GM19035 (cell line): Measurements from ENCODE around the gene AFF1.
A peak's percentile ranks its signal among the peaks of the same experiment; 100 is the strongest.
"Not testable (repeated sequence)": the region's sequence is repeated elsewhere in the genome, so short reads cannot be mapped to it uniquely, and the experiment has no call there.

ENCODE experiments used
- ATAC-seq: cut with Tn5 transposase; IDR thresholded peaks from one replicate; pipeline ENCODE4 v1.9.1; 2021; ENCODE audit not compliant: unreplicated experiment

The AFF1 gene

DNA sequence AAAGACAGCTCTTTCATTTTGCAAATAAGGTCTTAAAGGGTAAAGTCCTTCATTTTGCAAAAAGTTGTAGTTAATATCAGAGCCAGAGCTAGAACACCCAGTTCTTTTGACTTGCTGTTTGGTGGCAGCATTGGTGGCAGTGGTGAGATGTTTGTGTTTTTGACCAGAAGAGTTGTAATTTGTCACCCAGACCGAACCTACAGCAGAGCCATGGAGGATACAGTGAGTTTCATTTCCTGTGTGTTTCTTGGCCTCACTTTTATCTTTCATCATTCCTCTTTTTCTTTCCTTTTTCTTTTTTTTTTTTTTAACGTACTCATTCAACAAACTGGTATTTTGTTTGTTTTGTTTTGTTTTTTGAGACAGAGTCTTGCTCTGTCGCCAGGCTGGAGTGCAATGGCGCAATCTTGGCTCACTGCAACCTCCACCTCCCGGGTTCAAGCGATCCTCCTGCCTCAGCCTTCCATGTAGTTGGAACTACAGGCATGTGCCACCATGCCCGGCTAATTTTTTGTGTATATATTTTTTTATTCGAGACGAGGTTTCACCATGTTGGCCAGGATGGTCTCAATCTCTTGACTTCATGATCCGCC is 116.4 kb downstream of the AFF1 start:
- no peak for ATAC-seq

DNA sequence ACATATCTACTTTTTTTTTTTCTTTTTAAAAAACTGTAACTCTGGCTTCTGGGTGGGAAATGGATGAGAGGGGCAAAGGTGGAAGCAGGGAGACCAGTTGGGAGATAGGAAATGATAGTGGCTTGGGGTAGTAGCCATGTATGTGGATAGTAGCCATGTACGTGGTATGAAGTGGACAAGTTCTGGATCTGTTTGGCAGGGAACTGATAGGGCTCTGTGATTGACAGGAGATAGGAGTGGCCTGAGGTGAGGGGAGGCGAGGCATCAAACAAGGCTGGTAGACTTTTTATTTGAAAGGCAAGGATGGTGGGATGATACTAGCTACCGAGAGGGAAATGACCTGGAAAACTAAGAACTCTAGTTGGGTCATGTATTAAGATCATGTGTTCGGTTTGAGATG is 117.8 kb downstream of the AFF1 start:
- ATAC-seq, result no peak

GRCh38 chr4:87053176-87053658 is 118.4 kb downstream of the AFF1 start:
- no peak for ATAC-seq

GRCh38 chr4:87053802-87054767 is 119.3 kb downstream of the AFF1 start:
- ATAC-seq, result no peak

GRCh38 chr4:87054900-87055299 is 120.1 kb downstream of the AFF1 start:
- no peak for ATAC-seq

GRCh38 chr4:87055311-87055710 is 120.5 kb downstream of the AFF1 start:
- no peak for ATAC-seq

GRCh38 chr4:87056881-87057280 is 122.1 kb downstream of the AFF1 start:
- no peak for ATAC-seq

GRCh38 chr4:87057835-87058355 is 123.1 kb downstream of the AFF1 start:
- no peak for ATAC-seq

DNA sequence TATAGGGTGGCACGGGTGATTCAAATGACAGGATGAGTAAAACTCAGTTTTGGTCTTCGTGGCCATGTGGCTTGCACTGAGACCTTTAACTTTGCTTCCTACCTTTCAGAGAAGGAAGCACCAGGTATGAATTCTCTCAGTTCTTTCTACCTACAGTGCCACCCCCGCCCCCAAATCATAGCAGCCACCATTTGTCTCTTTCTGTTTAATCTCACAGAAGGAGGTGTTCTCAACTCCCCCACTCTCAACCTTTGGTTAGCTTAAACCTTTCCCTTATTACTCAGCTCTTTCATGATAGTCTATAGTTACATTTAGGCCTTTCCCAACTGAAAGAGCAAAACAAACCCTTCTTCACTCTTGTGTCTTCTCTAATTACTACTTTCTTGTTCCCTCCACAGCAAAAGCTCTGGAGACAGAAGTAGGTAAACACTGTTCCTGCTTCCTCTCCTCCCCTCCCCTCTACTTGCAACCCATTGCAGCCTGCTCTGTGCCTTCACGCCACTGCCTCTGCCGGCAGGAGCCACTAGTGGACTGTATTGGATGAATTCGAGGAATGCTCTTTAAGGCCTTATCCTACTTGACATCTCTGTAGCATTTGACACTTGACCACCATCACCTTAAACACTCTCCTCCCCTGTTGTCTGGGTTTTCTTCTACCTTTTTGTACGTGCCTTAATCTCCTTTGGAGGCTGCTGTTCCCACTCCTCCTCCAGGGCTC is 123.7 kb downstream of the AFF1 start:
- ATAC-seq, result no peak

DNA sequence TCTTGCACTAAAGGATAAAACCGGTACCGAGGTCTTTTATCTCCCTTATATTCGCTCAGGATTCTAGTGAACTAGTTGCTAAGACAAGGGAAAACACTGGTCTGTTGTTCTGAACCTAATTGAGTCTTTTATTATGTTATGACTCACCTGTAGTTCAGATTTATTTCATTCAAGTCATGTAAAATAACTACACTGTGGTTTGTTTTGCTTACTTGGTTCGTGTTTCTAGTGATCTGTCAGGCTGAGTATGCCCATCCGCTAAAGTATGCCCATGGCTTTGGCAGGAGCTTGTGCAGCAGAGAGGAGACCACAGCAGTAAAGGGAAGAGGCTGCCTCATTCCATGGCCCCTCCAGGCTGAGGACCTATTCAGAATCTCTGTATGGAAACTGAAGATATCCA is 126.1 kb downstream of the AFF1 start:
- ATAC-seq, result no peak

GRCh38 chr4:87065021-87065420 is 130.2 kb downstream of the AFF1 start:
- no peak for ATAC-seq

DNA sequence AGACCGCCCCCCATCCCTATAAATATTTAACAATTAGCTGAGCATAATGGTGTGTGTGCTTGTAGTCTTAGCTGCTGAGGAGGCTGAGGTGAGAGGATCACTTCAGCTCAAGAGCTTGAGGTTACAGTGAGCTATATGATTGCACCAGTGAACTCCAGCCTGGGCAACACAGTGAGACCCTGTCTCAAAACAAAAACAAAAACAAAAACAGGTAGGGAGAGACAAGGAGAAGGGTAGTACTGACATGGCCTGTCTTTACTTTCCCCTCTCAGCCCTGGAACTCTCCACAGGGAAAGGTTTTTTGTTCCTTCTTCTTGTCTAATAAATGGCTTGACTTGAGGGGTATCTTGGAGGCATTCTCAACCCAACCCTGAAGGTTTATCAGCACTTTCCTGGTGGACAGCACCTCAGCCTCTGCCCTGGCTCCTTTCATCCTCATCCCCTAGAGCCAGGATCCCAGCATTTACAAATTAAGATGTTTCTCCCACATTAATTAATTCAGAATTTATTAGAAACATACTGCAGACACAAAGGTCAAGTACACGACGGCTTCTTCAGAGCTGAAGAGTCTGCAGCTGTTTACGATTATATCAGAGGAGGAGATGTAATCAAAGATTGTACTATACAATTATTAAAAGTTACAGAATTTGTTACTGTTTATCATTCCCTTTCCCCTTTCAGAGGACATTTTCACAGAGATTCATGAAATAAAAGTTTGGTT is 131.8 kb downstream of the AFF1 start:
- no peak for ATAC-seq

- no peak for ATAC-seq
Measured at GRCh38 chr4:87067124-87067885, 132.5 kb downstream of the AFF1 start.

- no peak for ATAC-seq
Measured at GRCh38 chr4:87068583-87069021, 133.8 kb downstream of the AFF1 start.

- no peak for ATAC-seq
Measured at GRCh38 chr4:87069037-87069742, 134.4 kb downstream of the AFF1 start.

GRCh38 chr4:87071401-87071800 is 136.6 kb downstream of the AFF1 start:
- no peak for ATAC-seq

DNA sequence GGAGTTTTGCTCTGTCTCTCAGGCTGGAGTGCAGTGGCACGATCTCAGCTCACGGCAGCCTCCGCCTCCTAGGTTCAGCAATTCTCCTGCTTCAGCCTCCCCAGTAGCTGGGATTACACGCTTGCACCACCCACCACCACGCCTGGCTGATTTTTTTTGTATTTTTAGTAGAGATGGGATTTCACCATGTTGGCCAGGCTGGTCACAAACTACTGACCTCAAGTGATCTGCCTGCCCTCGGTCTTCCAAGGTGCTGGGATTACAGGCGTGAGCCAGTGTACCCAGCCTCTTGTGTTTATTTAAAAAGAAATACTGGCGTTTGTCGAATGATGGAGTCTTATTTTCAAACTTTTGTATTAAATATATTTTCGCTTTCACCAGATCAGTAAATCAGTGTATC is 137.7 kb downstream of the AFF1 start:
- not testable (repeated sequence) for ATAC-seq

DNA sequence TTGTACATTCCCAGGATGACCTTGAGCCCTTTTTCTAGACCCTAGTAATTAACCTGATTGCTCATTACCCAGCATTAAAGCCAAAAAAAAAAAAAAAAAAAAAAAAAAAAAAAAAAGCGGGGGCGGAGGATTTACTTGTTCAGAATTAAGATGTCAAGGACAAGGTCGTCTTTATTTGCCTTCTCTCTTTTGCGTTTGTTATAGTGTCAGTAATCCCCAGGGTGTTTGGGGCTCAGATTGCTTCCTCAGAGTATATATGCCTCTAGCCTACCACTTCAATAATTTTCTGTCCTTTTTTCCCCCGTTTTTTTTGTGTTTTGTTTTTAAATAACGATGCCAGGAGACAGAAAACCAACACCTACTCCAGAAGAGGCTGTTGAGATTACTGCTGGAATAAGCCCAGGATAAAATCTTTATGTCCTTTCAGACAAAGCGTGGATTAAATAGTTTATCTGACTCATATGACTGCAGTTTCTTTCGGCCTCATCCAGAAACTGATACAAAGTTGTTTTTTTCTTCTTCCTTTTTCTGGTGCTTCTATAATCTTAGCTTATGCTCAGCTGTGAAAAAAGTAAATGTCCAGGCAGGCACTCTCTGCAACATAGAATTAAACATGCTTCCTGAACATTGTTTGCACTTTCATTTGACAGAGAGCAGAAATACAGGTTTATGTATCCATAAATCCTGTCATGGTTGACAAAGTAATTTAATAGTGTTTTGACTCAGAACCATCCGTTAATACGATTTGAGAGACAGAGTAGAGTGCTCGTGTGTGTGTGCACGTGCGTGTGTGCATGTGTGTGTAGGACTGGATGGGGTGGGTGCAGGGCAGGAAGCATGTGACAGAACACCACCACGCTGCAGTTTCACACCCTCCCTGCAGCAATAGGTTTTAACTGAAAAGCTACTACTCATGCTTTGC is 138.6 kb downstream of the AFF1 start:
- ATAC-seq, result peak; percentile 92
